GM18868 (cell line): Measurements from ENCODE around the gene TK2.
"Not testable (repeated sequence)": the region's sequence is repeated elsewhere in the genome, so short reads cannot be mapped to it uniquely, and the experiment has no call there.

Experiments used
- ATAC-seq: cut with Tn5 transposase; IDR thresholded peaks from one replicate; pipeline ENCODE4 v1.9.1; 2021; ENCODE audit warnings: mild to moderate bottlenecking, moderate library complexity; ENCODE audit not compliant: unreplicated experiment

Gene TK2

DNA sequence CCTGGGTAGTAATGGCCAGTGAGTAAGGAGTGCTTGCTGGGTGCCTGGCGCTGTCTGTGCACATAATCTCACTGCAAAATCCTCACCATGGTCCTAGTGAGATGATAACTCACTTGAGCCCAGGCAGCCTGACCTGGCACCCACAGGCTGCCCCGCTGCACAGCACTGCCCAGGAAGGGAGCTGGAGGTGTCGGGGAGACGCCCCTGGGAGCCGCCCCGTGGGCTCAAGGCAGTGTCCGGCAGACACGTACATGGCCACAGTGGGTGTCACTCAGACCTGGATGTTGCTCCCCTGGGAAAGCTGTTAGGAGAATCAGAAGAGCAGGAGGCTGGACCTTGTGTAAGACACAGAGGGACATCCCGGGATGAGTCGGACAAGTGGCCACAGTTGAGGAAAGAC, 78.7 kb downstream of the TK2 start:
- ATAC-seq = no peak

DNA sequence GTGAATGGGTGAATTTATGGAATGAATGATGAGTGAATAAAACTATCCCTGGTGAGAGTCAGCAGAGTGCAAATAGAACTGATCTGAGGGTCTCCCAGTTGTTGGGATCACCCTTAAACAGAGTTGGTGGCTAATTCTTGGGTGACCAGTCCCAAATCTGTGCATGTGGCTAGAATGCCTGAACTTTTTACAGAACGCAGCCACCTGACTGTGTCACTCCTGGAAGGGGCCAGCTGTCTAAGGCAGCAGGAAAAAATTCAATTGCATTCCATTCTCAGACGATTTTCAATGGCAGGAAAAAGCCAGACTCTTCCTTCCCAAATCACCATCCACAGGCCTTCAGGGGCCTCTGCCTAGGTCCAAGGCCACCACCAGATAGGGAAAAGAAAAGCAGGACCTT, 79.4 kb downstream of the TK2 start:
- ATAC-seq = no peak

DNA sequence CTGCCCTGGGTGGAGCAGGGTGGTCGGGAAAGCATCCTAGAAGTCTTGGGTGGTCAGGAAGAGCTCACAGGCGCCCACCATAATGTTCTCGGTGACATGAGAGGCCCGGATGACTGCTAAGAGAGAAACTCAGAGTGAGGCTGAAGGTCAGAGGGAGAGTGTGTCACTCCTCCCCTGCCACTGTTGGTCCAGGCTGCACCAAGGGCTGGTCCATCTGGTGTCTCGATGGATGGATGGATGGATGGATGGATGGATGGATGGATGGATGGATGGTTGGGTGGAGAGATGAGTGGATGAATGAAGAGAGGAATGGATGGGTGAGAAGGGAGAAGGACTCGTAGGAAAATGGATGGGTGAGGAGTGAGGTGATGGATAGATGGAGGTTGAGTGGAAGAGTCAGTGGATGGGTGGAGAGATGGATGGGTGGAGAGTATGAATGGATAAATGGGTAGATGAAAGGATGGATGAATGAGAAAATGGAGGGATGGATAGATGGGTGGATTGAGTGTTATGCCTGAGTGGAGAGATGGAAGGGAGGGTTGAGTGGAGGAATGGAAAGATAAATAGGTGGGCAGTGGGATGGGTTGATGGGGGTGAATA, 79.9 kb downstream of the TK2 start:
- no peak for ATAC-seq

DNA sequence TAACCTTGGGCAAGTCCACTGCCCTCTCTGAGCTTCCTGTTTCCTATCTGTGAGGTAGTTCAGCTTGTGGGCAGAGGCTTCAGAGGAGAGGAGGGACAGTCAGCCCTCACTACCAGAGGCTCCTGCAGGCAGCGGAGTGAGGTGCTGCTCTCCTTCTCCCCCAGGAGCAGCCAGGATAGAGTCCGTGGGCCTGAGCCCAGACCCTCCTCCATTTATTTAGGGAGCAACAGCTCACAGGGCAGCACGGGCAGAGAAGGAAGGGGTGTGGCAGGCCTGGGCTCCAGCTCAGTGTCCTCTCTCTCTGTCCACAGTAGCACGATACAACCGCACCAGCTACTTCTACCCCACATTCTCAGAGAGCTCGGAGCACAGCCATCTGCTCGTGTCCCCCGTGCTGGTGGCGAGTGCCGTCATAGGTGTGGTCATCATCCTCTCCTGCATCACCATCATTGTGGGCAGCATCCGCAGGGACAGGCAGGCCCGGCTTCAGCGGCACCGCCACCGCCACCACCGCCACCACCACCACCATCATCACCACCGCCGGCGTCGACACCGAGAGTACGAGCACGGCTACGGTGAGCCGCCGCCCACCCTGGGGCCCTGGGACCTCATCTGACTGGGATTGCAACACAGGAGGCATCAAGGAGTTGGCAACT, 80.5 kb downstream of the TK2 start:
- no peak for ATAC-seq

DNA sequence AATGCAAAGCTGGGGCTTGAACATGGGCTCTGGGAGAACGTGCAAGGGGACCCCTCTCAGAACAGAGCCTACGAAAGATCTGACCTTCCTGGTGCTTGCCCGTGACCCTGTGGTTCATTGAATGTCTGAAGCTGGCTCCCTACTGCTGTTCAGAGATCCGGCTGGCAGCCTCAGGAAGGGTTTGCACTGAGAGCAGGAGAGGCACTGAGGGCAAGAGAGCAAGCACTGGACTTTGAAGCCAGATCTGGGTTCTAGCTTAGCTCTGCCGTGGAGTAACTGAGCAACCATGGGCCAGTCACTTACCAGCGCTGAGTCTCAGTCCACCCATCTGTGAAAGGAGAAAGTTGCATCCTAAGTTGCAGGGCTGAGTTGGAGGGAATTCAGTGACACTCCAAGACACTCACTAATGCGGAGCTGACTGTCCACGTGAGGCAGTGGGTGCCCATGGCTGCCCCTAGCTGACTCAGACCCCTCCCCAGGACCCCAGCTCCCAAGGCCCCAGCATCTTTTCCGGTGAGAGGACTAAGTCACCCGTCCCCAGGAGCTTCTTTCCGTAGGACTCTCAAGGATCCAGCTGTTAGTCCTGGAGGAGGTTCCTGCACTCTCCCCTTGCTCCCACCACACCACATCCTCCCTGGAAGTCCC, 81.5 kb downstream of the TK2 start:
- ATAC-seq = no peak

DNA sequence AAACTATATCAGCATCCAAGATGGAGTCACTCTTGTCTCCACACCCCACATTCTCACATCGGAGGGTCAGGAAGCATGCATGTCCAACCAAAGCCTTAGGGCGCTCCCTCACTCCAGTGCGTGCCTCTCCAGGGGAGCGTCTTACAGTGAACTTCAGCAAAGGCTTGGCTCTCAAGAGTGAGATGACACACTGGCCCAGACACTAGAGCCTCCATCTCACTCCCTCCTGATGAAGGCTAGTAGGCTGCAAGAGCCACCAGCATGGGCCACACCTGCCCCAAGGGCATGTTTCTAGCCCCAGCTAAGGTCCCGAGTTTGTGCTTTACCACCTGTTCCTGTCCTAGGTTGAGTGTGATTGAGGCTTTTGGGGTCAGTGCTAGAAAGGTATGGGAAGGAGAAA, 82.3 kb downstream of the TK2 start:
- no peak for ATAC-seq

DNA sequence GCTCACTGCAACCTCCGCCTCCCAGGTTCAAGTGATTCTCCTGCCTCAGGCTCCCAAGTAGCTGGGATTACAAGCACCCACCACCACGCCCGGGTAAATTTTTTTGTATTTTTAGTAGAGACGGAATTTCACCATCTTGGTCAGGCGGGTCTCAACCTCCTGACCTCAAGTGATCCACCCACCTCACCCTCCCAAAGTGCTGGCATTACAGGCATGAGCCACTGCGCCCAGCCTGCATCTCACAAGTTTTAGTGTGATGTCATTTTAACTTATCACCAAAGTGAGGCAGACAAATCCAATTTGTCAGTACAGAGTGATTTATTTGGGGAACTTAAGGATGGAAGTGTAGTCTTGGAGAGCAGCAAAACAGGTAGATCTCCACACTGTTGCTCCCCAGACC, 83.3 kb downstream of the TK2 start:
- ATAC-seq = not testable (repeated sequence)

DNA sequence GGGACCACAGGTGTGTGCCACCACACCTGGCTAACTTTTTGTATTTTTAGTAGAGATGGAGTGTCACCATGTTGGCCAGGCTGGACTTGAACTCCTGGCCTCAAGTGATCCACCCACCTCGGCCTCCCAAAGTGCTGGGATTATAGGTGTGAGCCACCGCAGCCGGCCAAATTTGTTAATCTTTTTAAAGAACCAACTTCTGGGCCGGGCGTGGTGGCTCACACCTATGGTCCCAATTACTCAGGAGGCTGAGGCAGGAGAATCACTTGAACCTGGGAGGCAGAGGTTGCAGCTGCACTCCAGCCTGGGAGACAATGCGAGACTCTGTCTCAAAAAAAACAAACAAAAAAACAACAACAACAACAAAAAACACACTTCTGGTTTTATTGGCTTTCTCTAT, 84.0 kb downstream of the TK2 start:
- not testable (repeated sequence) for ATAC-seq

DNA sequence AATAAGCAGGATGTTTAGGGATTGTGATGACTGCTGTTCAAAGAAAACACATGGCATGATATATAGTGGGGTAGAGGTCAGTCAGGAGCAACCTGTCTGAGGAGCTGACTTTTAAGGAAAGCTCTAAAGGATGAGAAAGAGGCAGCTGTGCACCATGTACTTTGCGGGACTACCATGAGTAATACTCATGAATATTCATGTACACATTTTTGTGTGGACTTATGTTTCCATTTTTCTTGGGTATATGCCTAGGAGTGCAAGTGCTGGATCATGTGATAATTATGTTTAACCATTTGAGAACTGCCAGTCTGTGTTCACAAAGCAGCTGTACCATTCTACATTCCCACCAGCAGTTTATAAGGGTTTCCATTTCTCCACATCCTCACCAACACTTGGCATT, 87.0 kb downstream of the TK2 start:
- no peak for ATAC-seq

DNA sequence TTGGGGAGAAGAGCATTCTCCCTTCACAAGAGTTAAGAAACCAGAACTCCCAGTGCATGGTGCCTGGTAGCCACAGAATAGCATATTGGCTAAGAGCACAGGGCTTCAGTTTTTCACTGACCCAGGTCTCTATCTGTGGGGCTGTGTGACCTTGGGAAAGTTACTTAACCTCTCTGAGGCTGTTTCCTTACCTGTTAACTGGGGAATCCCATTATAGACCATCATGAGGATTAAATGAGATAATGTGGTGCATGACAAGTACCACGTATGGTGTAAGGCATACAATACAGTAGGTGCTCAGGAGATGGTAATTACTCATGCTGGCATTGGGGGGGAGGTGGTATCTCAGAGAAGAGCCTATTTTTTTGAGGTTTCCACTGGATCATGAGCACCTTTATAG, 89.2 kb downstream of the TK2 start:
- ATAC-seq = no peak

DNA sequence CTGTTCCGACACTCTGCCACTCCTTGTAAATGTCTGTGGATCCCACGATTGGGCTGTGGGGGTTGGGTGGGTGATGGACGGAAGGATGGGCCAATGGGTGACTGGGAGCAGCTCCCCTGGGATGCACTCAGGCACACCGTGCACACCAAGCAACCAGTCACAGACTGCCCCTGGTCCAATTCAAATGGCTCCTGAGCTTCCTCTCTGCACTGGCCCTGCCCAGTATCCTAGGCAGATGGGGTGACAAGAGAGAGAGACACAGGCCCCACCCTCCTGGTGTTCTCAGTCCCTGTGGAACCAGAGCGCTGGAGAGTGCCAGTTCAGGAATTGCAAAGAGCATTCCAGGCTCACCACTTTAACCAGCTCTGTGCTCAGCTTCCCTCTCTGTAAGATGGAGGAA, 90.0 kb downstream of the TK2 start:
- ATAC-seq = no peak

DNA sequence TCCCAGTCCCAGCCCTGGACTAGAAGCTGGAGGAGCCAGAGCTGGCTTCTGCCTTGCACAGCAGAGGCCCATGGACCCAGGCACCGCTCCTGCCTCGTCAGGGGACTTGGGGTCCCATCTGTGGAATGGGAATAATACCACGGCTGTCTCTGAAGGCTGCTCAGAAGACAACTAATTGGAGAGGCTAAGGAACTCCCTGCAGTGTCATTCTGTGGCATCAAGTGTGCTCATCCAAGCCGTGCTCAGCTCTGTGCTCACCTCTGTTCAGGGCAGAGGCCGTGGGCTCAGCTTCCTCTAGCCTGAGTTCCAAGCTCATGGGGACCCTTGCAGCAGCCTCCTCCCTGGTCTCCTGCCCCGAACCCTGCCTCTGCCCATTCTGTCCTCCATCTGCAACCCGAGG, 91.1 kb downstream of the TK2 start:
- ATAC-seq = no peak

DNA sequence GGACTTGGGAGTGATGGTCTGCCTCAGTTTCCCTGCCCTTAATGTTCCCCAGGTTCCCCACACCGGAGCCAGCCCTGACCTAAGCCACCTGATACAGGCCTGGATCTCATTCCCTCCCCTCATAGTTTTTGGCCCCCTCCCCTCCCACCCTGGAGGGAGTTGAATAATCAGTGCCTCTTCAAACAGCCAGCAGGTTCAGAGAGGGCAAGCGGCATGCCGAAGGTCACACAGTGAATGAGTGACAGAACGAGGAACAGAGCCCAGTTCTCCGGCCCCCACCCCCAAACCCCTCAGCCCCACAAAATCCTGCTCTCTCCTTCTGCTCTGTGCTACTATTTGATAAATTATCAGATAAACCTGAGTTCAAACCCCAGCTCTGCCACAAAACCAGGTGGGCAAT, 91.6 kb downstream of the TK2 start:
- ATAC-seq = no peak
